Measurements from ENCODE around the gene HERC4.
"Not testable (repeated sequence)": the region's sequence is repeated elsewhere in the genome, so short reads cannot be mapped to it uniquely, and the experiment has no call there.

Gene HERC4

GRCh38 chr10:68090586-68090985, 15.5 kb upstream of the HERC4 start:
- DNase-seq, result no peak

- no peak for DNase-seq
These were observed 13.7 kb upstream of the HERC4 start for GRCh38 chr10:68088740-68089139.

GRCh38 chr10:68087685-68088401, 12.8 kb upstream of the HERC4 start:
- no peak for DNase-seq

GRCh38 chr10:68086910-68087684, 12.0 kb upstream of the HERC4 start:
- no peak for DNase-seq

- no peak for DNase-seq
These were observed 10.9 kb upstream of the HERC4 start for GRCh38 chr10:68086011-68086410.

GRCh38 chr10:68084469-68084868, 9.4 kb upstream of the HERC4 start:
- DNase-seq, result no peak

- DNase-seq, result no peak
These were observed 8.9 kb upstream of the HERC4 start for GRCh38 chr10:68083953-68084352.

- no peak for DNase-seq
These were observed 7.8 kb upstream of the HERC4 start for GRCh38 chr10:68082872-68083271.

- DNase-seq, result no peak
These were observed 6.8 kb upstream of the HERC4 start for GRCh38 chr10:68081916-68082315.

GRCh38 chr10:68080853-68081431, 5.9 kb upstream of the HERC4 start:
- no peak for DNase-seq

- no peak for DNase-seq
These were observed 4.4 kb upstream of the HERC4 start for GRCh38 chr10:68079434-68079833.

GRCh38 chr10:68077026-68077425, 1.9 kb upstream of the HERC4 start:
- DNase-seq, result no peak

- DNase-seq, result not testable (repeated sequence)
These were observed 998 bp upstream of the HERC4 start for GRCh38 chr10:68076081-68076480.

- DNase-seq, result no peak
These were observed 494 bp upstream of the HERC4 start for GRCh38 chr10:68075550-68076004.

GRCh38 chr10:68074031-68074774, 880 bp downstream of the HERC4 start:
- no peak for DNase-seq

- DNase-seq, result no peak
These were observed 1.5 kb downstream of the HERC4 start for GRCh38 chr10:68073631-68074030.

- DNase-seq, result no peak
These were observed 7.6 kb downstream of the HERC4 start for GRCh38 chr10:68067508-68067907.

- no peak for DNase-seq
These were observed 8.1 kb downstream of the HERC4 start for GRCh38 chr10:68067029-68067428.

- DNase-seq, result no peak
These were observed 21.5 kb downstream of the HERC4 start for GRCh38 chr10:68053553-68053952.

GRCh38 chr10:68052463-68052862, 22.6 kb downstream of the HERC4 start:
- no peak for DNase-seq

- DNase-seq, result no peak
These were observed 25.6 kb downstream of the HERC4 start for GRCh38 chr10:68049289-68050078.
